GM18499 (cell line): Measurements from ENCODE around the gene KCNAB2.

Experiments used
- ATAC-seq: cut with Tn5 transposase; IDR thresholded peaks from one replicate; pipeline ENCODE4 v1.9.1; 2021; ENCODE audit warnings: moderate number of reproducible peaks; ENCODE audit not compliant: insufficient read depth, unreplicated experiment

Gene KCNAB2

DNA sequence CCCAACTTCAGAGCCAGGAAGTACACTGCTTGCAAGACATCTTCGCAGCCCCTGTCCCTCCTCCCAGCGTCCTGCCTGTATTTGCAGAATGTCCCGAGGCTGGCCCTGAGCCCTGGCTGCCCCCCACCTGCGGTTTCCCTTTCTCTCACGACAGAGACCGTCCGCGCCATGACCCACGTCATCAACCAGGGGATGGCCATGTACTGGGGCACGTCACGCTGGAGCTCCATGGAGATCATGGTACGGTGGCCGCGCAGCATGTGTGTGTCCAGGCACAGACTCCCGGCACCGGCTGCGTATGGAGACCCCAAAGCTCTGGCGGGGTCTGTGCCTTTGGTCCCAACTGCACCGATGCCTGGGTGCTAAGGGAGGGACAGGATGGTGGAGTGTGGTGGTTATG lies 48.6 kb downstream of the KCNAB2 start:
- ATAC-seq, result no peak

DNA sequence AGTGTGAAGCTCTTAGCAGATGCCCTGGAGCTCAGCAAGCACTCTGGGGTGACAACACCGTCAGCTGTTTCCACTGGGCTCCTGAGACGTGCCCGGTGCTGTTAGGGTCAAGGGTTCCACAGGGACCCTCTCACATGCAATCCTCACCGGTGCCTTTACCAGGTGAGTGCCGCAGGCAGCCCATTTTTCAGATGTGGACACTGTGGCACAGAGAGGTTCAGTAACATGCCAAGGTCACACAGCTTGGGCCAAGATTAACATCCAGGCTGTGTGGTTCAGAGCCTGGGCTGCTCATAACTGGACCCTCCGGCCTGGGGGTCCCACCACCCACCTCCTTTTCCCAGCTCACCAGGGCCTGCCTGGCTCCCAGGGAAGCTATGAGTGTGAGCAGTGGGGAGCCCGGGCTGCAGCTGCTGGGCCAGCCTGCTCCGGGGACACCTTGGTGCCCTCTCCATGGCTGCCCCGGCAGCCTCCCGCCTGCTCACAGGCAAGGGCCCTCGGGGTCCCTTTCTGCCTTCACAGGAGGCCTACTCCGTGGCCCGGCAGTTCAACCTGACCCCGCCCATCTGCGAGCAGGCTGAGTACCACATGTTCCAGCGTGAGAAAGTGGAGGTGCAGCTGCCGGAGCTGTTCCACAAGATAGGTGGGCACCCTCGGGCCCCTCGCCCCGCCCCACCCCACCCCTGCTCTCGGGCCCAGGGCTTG lies 49.3 kb downstream of the KCNAB2 start:
- no peak for ATAC-seq

- ATAC-seq, result no peak
Measured at GRCh38 chr1:6095511-6096242, 50.0 kb downstream of the KCNAB2 start.

DNA sequence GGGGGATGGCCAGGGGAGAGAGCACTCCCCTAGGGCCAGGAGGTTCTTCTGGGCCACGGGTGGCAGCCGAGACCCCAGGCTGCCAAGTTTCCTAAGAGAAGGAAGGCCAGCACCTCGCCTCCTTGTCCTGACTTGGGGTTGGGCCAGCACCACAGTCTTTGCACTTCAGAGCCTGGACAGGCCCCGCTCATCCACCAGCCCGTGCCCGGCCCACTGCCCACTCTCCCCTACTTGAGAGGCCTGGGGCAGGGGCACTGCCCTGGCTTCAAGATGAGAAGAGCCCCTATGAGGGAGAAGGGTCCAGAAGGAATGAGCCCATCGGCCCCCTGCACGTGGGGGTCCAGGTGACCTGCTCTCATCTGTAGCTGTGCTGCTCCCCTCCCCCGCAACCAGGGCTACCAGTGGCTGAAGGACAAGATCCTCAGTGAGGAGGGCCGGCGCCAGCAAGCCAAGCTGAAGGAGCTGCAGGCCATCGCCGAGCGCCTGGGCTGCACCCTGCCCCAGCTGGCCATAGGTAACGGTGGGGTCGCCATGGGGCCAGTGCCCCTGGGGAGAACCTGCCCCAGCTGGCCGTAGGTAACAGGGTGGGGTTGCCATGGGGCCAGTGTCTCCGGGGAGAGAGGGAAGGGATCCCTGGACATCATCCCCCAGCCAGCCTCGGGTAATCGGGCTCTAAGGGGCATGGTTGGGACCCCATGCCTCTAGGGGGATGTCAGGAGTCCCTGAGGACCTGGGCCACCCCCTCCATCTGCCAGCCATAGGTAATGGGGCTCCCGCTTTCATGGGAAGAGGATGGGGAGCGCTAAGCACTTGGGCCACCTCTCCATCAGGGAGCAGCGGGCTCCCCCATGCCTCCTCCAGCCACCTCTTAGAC lies 50.8 kb downstream of the KCNAB2 start:
- ATAC-seq, result no peak

- no peak for ATAC-seq
Measured at GRCh38 chr1:6097117-6097595, 51.5 kb downstream of the KCNAB2 start.

GRCh38 chr1:6097824-6098223 lies 52.1 kb downstream of the KCNAB2 start:
- no peak for ATAC-seq

DNA sequence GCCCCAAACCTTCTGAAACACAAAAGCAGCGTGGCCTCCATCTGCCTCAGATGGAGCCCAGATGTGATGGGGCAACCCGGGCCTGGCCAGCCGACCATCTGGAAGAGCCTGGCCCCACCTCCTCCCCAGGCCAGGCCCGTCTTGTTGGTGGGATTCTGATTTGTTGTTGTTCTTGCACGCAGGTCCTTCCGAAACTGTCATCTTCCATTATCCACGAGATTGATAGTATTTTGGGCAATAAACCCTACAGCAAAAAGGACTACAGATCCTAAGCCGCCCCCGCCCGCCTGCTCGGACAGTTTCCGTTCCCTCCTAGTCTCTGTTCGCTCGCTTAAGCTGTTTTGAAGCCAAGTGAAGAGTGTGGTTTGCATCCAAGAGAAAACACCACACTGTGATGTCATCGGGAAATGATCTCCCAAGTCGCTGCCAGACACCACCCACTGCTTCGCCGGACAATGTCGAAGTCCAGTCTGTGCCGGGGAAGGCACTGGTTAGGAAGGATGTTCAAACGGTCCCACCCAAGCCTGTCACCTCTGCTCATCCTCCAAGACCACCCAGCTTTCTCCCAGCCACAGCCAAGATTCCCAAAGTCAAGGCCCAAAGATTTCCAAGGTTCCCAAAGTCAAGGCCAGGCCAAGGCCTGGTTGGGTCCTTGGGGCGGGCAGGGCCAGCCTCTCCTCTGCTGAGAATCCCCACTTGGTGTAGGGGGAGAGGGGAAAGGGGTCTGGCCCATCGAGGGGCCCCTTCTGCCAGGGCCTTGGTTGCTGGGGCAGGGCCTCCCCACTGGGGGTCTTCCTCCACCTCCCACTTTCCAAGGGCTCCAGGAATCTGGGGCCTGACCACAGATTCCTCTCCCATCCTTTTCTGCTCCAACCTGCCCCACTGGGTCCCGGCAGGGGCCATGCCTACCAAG lies 52.9 kb downstream of the KCNAB2 start:
- no peak for ATAC-seq

GRCh38 chr1:6099297-6099696 lies 53.6 kb downstream of the KCNAB2 start:
- no peak for ATAC-seq

- no peak for ATAC-seq
Measured at GRCh38 chr1:6099787-6100765, 54.4 kb downstream of the KCNAB2 start.

DNA sequence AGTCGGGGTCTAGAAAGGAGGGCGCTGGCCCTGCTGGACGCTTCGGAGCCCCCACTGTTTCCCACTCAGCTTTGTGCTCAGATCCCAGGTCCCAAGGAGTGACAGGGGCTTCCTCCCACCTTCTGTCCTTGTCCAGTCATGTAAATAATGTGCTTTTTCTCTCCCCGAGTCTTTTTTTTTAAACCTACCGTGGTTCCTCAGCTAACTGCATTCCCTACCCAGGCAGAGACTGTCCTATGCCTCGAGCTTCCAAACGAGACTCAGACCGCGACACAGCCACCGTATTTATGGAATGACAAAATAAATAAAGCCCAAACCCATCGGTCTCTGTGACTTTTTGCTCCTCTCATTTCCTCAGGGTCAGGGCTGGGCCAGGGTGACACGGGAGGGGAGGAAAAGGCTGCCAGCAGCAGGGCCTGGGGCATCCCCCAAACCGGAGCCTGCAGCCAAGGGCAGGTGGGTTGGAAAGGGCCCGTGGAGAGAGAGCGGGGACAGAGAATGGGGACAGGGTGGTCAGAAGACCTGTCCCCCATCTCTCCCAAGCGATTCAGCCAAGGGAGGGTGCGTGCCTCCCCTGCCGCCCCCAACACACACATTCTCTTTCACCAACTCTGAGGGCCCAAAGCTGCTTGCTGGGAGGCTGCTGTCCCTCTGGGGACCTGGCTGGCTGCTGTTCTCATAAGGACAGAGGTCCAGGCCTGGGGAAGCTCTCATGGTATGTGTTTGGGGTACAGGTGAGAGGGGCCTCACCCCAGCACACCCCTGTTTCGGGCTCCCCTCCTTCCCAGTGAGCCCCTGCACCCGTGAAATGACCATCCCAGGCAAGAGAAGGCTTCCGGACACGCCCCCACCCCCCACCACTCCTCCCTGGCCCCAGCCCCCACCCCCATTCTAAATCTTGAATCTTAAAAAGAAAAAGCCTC lies 55.4 kb downstream of the KCNAB2 start:
- no peak for ATAC-seq

DNA sequence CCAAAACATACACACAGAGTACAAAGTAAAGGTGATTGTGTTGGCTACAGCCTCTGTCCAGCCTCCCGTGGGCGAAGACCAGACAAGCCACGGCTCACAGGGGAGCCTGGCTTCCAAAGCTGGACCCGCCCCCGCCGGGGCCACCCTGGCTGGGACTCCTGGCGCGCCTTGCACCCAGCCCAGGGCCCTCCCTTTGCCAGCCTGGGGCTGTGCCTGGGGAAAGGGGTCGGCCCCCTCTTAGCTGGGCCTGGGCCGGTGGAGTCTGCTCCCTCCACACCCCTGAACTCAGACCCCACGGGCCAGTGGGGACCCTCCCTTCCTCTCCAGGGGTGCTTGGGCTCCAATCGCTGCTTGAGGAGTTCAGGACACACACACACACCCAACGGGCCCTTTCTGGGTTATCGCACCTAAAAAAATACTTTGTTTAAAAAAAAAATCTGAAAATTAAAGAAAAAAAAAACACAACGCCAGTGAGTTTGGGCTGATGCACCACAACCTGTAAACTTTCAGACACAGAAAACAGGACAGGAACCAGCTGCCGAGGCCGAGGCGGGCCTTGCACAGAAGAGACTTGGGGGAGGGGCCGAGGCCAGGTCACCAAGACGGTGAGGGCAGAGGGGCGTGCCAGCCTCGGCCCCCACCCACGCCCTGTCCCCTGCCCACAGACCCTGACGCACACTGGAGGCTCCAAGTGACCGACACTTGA lies 56.3 kb downstream of the KCNAB2 start:
- ATAC-seq, result no peak

GRCh38 chr1:6102532-6102845 lies 56.8 kb downstream of the KCNAB2 start:
- ATAC-seq, result no peak

GRCh38 chr1:6103111-6103853 lies 57.6 kb downstream of the KCNAB2 start:
- no peak for ATAC-seq

DNA sequence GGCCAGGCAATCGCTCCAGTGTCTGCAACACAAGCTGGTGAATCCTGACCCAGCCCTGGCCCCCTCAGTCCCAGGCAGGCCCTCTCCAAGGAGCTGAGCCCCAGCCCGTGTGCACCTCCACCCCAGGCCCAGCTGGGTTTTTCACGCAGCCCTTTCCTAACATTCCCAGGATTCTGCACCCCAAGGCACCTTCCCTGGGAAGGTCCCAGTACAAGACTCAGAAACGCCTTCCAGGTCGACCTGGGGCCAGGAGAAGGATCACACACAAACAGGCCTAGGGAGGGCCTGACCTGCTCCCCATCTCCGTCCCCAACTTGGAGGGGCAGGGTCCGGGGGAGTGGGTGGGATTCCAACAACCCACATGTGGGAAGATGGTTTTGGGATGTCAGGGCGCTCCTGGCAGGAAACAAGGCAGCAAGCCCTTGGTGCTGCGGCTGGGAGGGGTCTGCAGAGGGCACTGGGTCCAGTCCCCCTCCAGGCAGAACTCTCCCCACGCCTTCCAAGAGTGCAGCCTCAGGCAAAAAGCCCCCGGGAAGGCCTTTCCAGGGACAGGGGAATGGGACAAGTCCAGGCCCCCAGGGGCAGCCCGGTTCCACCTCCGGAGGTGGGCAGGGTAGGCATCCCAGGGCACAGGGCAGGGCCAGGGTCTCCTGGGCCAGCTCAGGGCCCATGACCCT lies 58.3 kb downstream of the KCNAB2 start:
- ATAC-seq, result no peak

DNA sequence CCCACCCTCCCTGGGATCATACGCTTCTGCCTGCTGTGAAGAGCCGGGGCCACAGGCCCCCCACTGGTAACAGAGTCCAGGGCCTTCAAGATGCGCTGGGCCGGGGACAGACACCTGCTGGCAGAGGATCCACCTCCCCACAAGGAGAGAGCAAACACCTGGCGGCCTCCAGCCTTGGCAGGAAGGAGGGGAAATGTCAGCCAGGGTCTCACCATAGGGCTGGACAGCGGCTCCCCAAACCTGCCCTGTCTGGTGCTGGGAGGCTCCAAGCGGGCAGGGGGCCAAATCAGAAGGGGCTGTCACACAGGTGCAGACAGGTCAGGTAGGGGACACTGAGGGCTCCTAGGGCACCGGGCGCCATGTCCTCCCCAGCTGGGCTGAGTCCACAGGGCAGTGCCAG lies 58.9 kb downstream of the KCNAB2 start:
- ATAC-seq, result no peak

DNA sequence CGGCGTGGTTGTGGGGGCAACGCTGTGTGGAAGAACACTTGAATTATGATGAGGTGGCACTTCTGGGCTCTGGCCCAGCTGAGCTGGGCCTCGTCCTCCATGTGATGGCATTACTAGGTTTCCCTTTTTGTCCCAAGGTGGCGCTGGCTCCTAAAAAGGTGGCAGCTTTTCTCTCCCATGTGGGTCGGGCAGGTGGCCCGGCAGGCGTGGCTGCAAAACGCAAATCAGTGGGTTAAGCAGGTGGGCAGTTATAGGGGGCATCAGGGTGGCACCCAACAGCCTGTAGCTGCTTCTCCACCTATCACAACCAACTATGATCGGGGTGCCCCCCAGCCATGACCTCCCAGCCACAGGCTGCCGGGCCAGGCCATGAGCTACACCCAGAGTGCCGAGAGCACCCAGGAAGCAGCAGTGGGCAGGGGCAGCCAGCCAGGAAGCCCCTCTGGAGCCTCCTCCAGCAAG lies 59.6 kb downstream of the KCNAB2 start:
- ATAC-seq, result no peak
